PFSK-1 (cell line): ENCODE measurements around the gene TRERF1.

Experiments
- FOXP2 ChIP-seq: optimal IDR thresholded peaks from 2 replicates; pipeline ENCODE3; 2011; ENCODE audit warnings: borderline replicate concordance, control low read depth, inconsistent platforms; ENCODE audit not compliant: insufficient read depth; ENCODE audit errors: extremely low read length, extremely low read depth
- POLR2AphosphoS5 ChIP-seq: IDR thresholded peaks from 2 replicates; pipeline ENCODE4 v1.6.1; 2012; ENCODE audit warnings: low read depth, mild to moderate bottlenecking, control low read depth, low read length, moderate library complexity
- REST ChIP-seq, 2 experiments: IDR thresholded peaks; 2 replicates each; pipeline versions ENCODE4 v1.6.1 to v1.8.0; 2011 to 2012; ENCODE audit warnings: low read depth in 2 of 2, low read length in 2 of 2, control low read depth in 1 of 2, inconsistent platforms in 1 of 2, mild to moderate bottlenecking in 1 of 2, moderate library complexity in 1 of 2; ENCODE audit not compliant: insufficient read depth in 1 of 2
- SIN3A ChIP-seq: IDR thresholded peaks from 2 replicates; pipeline ENCODE4 v1.6.1; 2012; ENCODE audit warnings: mild to moderate bottlenecking, low read length, moderate library complexity, borderline replicate concordance; ENCODE audit not compliant: insufficient read depth
- TAF1 ChIP-seq: IDR thresholded peaks from 2 replicates; pipeline ENCODE4 v1.6.1; 2012; ENCODE audit warnings: low read length, control low read depth, borderline replicate concordance; ENCODE audit not compliant: insufficient read depth

TRERF1 gene

GRCh38 chr6:42320762-42321161 lies 131.0 kb downstream of the TRERF1 start:
- TF ChIP-seq TAF1, result no peak
- no peak for TF ChIP-seq SIN3A
- no peak for TF ChIP-seq REST (IDR thresholded peaks at IDR 0.05; ENCODE audit: insufficient read depth in 1 of 2, low read depth in 2 of 2, low read length in 2 of 2)
- no peak for TF ChIP-seq FOXP2
- TF ChIP-seq POLR2AphosphoS5, result no peak

GRCh38 chr6:42318480-42318879 lies 133.2 kb downstream of the TRERF1 start:
- TF ChIP-seq FOXP2, result no peak

- TF ChIP-seq POLR2AphosphoS5, result no peak
- no peak for TF ChIP-seq FOXP2
- no peak for TF ChIP-seq TAF1
- no peak for TF ChIP-seq SIN3A
- no peak for TF ChIP-seq REST (IDR thresholded peaks at IDR 0.05; ENCODE audit: insufficient read depth in 1 of 2, low read depth in 2 of 2, low read length in 2 of 2)
Observed at GRCh38 chr6:42316981-42317380, 134.7 kb downstream of the TRERF1 start.

GRCh38 chr6:42315991-42316970 lies 135.4 kb downstream of the TRERF1 start:
- TF ChIP-seq SIN3A (no peak), REST (IDR thresholded peaks at IDR 0.05; ENCODE audit: insufficient read depth in 1 of 2, low read depth in 2 of 2, low read length in 2 of 2) (no peak), POLR2AphosphoS5 (no peak), TAF1 (no peak), FOXP2 (no peak)

GRCh38 chr6:42315259-42315990 lies 136.3 kb downstream of the TRERF1 start:
- TF ChIP-seq REST (IDR thresholded peaks at IDR 0.05; ENCODE audit: insufficient read depth in 1 of 2, low read depth in 2 of 2, low read length in 2 of 2), result no peak
- TF ChIP-seq FOXP2, result no peak
- TF ChIP-seq TAF1, result no peak
- no peak for TF ChIP-seq POLR2AphosphoS5
- TF ChIP-seq SIN3A, result no peak
